Measurements from ENCODE around the gene KCNMA1.

GRCh38 chr10:77237120-77237519 lies 400.5 kb downstream of the KCNMA1 start:
- TF ChIP-seq ZNF274 (IDR thresholded peaks at IDR 0.05; ENCODE audit: low read depth, low read length): no peak
- TF ChIP-seq SUZ12 (IDR thresholded peaks at IDR 0.05; ENCODE audit: extremely low read depth, insufficient read depth, insufficient read length): no peak

Measured in NT2/D1 (cell line).